Measurements from ENCODE around the gene RPS3.

RPS3 gene

DNA sequence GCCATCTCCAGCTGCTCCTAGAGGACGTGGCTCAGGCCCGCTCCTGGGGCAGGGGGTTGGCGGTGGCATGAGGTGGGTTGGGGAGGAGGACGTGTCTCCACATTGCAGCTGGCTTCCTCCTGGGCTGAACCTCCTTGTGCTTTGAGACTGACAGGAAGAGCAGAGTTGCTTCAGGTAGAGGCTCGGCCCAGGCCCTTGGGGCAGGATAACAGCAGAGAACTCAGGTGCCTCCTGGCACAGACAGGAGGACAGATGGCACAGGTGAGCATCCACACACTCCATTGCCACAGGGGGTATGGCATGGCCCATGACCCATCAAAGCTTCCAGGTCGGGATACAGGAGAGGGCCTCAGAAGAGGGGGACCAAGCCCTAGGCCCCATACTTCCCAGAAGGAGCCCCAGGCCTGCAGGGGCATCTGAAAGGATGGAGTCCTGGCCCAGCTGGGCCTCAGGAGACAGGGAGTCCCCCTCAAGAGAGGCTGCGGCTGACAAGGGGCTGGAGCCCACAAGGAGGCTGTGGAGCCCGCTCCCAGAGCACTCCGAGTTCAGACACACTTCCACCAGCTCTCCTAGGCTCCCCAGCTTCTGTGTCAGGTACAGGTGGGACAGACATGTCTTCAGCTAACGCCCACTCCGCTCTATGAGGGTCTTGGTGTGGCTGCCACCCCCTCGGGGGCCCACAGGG is 35.7 kb downstream of the RPS3 start:
- DNase-seq (ENCODE audit: low read depth, low spot score), result no peak

GRCh38 chr11:75435571-75435925 is 36.2 kb downstream of the RPS3 start:
- no peak for DNase-seq (ENCODE audit: low read depth, low spot score)

GRCh38 chr11:75436806-75437205 is 37.5 kb downstream of the RPS3 start:
- DNase-seq (ENCODE audit: low read depth, low spot score), result no peak

GRCh38 chr11:75437966-75438659 is 38.8 kb downstream of the RPS3 start:
- DNase-seq (ENCODE audit: low read depth, low spot score), result no peak

DNA sequence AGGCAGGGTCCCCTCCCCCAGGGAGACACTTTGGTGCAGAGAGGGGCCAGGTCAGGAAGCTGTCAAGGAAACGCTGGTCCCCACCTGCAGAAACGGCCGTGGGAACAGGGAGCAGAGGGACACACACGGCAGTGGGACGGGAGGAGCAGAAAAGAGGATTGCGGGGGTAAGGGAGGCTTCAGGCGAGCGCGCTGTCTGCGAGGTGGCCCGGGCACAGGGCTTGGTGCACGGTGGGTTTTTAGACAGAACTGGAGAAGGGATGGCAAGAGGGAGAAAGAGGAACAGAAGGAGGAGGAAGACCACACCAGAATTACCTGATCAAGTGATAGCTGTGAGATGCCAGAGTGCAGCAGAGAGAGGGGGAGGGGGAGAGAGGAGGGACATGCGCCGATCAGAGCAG is 39.7 kb downstream of the RPS3 start:
- DNase-seq (ENCODE audit: low read depth, low spot score), result no peak

GRCh38 chr11:75439495-75440120 is 40.3 kb downstream of the RPS3 start:
- no peak for DNase-seq (ENCODE audit: low read depth, low spot score)

DNA sequence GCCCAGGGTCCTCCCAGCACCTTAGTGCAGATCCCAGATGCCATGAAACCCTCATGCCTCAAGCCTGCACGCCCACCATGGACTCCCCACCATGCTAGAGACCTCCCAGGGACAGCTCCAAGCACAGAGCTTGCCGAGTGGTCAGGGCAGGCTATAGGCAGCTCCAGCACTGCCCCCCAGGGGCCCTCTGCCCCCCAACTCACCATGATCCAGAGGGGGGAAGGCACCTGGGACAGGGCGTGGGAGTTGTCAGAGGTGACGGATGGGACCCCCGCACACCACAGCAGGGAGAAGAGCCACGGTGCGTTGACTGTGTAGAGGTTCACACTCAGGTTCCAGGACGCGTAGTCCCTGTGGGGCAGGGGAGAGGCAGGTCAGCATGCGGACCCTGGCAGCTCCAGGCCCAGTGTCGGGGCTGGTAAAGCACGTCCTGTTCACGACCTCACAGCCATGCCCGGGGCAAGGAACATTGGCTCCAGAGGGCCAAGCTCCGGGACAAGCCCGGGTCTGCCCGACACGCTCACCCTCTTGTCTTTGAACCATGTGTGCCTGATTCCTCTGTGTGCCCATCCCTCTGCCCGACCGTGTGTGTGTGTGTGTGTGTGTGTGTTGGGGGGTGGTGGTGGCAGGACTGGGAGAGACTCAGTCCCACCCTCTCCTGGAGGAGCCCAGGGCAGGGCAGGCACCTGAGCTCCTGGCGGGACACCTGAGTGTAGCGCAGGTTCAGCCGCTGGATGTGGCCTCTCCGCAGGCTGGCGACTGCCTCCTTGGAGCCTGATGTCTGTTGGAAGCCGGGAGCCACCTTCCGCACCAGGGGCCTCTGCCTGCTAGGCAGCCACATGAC is 41.9 kb downstream of the RPS3 start:
- DNase-seq (ENCODE audit: low read depth, low spot score), result no peak

GRCh38 chr11:75441804-75442132 is 42.5 kb downstream of the RPS3 start:
- no peak for DNase-seq (ENCODE audit: low read depth, low spot score)

DNA sequence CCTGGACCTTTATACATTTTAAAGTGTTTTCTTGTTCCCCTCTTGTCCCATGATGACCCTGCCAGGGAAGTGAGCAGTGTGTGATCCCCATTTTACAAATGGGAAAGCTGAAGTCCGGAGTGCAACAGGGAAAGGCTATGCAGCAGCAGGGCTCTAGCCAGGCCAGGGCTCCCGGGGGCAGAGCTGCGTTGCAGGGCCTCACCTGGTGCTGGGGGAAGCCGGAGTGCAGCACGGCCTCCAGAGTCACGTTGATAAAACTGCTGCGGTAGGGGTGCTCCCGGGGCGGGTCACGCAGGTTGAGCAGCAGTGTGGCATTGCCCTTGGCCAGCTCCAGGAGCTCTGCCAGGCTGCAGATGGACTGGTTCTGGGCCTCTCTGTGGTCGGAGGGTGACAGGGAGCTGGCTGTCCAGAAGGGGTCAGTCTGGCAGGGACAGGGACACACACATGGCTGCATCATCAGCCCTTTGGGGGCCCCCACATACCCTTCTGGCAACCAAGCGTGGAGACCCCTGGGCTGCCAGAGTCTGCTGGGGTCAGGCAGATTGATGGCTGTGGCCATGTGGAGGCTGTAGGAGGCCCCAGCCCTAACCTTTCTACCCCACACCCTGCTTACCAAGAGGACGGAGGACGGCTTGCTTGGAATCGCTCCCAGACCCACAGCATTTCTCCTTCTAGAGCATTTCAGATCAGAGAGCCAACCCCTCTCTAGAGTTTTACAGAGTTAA is 43.0 kb downstream of the RPS3 start:
- DNase-seq (ENCODE audit: low read depth, low spot score), result no peak

DNA sequence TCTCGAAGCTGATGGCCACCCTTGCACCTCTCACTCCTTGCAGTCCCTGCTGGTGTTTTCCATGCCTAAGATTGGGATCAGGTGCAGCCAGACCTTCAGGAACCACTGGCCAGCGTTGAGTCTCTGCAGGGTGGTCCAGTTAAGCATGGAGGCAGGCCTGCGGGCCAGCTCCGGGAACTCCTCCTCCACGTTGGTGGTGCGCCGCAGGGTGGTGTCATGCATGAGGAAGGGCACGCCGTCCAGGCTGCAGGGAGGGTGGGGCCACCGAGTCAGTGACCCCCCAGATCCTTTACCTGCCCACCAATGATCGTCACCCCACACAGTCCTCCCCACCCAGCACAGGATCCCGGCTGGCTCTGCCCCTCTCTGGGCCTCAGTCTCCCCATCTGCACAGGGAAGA is 43.7 kb downstream of the RPS3 start:
- no peak for DNase-seq (ENCODE audit: low read depth, low spot score)

DNA sequence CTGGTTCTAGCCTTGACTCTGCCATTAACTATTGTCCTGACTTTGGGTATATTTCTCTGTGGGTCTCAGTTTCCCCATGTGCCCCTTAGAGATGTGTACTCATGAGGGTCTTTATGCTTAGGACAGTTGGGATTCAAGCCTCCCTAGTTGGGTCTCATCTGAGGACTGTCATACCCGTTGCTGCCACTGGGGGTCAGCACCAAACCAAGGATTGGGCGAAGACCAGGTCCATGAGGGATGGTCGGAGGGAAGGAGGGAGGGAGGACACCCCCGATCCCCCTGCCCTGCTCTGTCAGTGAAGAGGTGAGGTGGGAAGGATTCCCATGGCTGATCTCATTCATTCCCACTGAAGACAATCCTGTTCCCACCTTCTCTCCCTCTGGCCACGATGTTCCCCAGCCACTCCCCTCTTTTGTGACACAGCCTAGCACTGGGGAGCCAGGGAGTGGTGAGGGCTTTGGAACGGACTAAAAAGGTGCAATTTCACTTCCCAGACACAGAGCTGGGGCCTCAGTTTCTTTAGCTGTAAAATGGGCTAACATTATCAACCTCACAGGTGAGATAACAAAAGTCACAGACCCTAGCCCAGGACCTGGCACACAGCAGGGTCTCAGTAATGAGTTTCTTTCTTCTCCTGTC is 46.1 kb downstream of the RPS3 start:
- DNase-seq (ENCODE audit: low read depth, low spot score), result peak; percentile 51

DNA sequence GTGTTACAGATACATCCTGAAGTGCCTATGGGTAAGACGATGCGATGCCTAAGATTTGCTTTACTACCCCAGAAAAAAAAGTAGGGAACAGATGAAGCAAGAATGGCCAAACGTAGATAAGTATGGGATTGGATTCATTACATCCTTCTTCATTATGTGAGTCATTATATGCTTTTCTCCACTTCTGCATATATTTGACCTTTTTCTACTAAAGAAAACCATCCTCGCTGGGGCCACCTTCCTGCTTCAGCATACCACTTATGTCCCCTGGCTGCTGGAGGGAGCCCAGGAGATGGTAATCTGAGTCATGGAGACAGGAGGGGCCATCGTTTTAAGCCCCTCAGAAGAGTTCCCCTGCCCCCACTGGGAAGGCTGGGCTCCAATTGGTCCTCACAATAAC is 48.1 kb downstream of the RPS3 start:
- no peak for DNase-seq (ENCODE audit: low read depth, low spot score)

- DNase-seq (ENCODE audit: low read depth, low spot score), result no peak
Observed at GRCh38 chr11:75449271-75449670, 50.0 kb downstream of the RPS3 start.

- no peak for DNase-seq (ENCODE audit: low read depth, low spot score)
Observed at GRCh38 chr11:75449776-75450175, 50.5 kb downstream of the RPS3 start.

- DNase-seq (ENCODE audit: low read depth, low spot score), result no peak
Observed at GRCh38 chr11:75450236-75450635, 50.9 kb downstream of the RPS3 start.

DNA sequence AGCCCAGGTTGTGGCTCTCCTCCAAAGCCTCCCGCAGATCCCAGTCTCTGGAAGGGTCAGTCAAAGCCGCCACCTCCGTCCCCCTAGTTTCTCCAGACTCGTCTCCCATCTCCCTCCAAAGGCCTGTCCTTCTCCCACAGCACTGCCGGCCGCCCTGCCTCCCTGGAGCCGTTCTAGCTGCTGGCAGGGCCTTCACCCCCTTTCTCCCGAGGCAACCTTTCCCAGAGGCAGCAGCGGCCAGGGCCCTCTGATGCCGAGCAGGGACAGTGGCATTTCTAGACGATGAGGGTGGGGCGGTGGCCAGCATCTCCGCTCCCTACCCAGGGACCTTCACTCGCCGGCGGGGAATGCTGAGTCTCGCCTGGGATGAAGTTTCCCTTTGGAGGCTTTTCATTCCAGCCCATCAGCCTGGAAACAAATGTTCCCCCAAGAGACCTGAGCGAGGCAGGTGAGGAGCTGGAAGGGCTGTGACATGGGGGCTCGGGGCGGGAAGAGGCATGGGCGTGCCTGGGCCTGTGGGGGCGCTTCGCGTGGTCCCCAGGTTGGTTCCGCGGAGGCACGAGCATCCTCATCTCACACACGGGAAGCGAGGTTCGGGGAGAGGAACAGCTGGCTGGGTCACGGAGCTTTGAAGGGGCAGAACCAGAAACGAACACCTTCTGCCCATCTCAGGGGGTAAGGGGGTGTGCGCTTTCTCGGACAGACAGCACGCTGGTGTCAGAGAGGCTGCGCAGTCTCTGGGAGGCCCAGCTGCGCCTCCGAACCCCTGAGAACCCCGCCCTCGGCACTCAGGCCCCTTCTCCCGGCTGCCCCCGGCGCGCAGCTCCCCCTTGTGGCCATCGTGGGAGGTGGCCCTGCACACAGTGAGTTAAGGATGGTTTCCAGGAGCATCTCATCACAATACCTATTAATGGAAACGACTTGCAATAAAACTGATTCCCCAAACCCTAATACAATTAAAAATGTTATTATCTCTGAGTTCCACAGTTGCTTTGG is 51.8 kb downstream of the RPS3 start:
- DNase-seq (ENCODE audit: low read depth, low spot score), result no peak

DNA sequence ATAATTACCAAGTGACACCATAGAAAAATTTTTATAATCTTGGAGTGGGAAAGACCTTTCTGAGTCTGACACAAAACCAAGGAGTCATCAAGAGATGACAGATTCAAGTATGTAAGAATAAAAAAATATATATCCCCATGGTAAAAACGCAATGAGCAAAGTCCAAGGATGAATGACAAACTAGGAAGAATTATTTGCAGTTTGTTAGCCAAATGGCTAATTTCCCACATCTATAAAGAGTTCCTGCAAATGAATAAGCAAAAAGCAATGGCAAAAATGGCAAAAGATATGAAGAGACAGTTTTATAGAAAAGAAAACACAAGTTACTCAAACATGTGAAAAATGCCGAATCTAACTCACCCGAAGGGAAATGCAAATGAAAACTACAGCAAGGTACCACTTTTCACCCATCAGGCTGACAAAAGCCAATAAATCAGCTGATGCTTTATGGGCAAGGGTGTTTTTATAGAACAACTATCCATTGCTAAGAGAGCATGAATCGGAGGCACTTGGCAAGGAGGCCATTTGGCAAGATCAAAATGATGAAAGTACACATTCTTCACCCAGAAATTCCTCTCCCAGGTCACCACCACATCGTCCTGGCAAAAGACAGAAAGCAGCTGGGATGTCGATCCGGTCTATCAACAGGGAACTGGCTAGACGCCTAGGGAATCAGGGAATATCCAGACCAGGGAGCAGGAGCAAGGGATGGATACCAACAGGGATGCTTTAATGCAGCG is 54.8 kb downstream of the RPS3 start:
- no peak for DNase-seq (ENCODE audit: low read depth, low spot score)

GRCh38 chr11:75454987-75455386 is 55.7 kb downstream of the RPS3 start:
- DNase-seq (ENCODE audit: low read depth, low spot score), result no peak
